Fibroblast of peridontal ligament (primary cell): ENCODE data around the gene PHACTR3.

Experiments used
- DNase-seq: peaks from one replicate; pipeline ENCODE4 v3.0.0-alpha.2; 2010; ENCODE audit errors: extremely low read depth

PHACTR3 gene

GRCh38 chr20:59671661-59672471, 67.5 kb downstream of the PHACTR3 start:
- DNase-seq, result no peak

DNA sequence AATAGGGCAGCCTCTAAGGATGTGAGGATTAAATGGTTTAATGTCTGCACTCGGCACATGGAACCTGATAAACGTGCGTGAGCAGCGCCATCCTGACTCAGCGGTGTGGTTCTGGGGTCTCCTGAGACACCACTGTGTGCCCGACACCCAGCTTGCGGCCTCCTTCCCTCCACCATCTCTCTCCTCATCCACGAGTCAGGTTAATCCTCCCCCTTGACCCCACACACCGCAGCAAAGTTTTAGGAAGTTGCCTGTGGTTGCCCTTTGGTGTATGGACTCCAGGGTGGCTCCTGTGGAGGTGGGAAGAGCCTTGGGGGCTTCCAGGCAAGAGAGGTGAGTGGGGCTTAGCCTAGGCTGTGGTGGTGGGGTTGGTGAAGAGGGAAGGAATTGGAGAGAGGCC, 68.2 kb downstream of the PHACTR3 start:
- DNase-seq, result no peak

DNA sequence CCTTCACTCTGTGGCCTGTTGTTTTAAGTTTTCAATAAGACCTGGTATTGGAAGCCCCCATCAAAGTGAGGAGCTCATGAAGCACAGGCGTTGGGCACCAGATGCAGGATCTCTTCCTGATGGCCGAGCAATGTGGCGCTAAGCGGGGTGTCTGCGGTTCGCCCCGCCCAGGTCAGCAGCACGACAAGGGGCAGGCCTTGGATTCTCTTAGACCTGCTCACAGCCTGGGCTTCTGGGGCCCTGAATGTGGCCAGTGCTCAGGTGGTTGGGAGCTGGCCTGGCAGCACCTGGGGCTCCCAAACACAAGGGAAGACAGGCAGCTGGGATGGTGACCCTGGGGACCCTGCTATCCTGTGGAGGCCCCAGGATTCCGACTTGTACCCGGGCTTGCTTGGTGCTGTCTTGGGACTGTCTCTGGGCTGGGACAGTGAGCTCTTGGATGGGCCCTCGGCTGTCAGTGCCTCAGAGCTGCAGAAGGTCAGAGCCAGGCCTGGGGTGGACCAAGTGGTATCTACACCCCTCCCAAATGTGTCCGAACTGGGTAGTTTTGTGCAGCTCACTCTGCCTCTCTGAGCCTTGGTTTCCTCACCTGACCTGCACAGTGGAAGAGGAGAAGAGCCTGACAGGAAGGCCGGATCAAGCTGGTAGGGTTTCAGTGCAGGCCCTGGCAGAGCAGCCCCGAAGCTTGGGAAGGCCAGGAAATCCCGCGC, 69.1 kb downstream of the PHACTR3 start:
- DNase-seq, result no peak

DNA sequence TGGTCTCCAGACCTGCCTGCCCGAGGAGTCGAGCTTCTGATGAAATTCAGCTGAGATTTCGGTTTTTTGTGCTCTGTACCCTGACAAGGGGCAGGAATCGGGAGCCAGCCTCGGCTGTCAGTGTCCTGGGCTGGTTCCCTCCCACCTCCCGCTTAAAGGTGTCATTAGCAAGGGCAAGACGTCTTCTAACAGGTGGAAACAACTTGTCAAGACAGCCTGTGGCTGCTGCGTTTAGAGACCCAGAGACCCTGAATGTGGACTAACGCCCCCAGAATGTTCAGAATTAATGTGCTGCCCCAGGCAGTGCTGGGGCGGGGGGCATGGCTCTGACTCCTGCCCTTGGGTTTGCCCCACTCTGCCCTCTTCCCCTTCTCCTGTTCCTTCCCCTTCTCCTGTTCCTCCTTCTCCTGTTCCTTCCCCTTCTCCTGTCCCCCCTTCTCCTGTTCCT, 69.7 kb downstream of the PHACTR3 start:
- no peak for DNase-seq

DNA sequence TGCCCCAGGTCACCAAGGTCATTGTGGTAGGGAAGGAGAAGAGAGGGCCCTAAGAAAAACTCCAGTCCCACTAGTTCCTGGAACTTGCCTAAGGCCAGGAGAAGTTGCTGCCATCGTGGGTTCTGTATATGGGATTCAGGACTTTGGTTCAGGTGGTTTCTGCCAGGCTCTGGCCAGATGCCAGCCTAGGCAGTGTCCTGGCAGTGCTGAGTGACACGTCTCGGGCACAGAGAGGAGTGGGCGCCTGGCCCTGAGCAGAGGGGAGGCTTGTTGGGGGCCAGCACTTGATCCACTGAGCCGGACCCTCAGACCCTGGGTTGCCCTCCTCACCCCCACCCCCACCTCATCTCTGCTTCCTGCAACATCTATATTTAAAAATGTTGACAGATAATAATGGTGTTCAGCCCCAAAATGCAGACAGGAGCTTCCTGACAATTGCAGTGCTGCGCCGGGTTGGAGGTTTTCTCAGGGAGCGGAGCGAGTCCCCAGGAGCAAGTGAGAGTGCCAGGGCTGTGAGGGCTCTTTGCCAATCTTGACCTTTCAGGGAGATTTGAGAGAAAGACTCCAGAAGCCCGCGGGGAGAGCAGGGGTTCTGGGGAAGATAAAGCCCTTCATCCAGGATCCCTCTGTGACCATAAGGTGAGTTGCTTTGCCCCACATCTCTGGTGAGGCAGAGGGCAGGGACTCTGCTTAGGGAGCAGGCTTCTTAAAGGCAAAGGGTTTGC, 71.9 kb downstream of the PHACTR3 start:
- no peak for DNase-seq

DNA sequence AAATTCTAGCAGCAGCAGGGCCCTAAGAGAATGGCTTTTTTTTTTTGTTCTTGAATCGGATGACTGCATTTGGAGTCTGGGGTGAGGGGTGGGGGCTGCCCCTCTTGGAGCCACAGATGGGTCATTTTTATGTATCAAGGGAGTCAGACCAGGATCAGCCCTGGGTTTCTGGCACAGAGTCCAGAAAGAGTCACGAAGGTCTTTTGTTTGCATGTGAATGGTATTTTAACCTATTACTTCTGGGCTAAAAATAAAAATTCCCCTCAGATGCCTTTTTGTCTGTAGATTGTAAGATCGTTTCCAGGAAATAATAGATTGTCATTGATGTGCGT, 72.5 kb downstream of the PHACTR3 start:
- DNase-seq, result no peak

GRCh38 chr20:59677586-59677985, 73.2 kb downstream of the PHACTR3 start:
- DNase-seq, result no peak

- no peak for DNase-seq
Measured at GRCh38 chr20:59678288-59678687, 73.9 kb downstream of the PHACTR3 start.

GRCh38 chr20:59678951-59679350, 74.6 kb downstream of the PHACTR3 start:
- no peak for DNase-seq

- no peak for DNase-seq
Measured at GRCh38 chr20:59680148-59680650, 75.9 kb downstream of the PHACTR3 start.

DNA sequence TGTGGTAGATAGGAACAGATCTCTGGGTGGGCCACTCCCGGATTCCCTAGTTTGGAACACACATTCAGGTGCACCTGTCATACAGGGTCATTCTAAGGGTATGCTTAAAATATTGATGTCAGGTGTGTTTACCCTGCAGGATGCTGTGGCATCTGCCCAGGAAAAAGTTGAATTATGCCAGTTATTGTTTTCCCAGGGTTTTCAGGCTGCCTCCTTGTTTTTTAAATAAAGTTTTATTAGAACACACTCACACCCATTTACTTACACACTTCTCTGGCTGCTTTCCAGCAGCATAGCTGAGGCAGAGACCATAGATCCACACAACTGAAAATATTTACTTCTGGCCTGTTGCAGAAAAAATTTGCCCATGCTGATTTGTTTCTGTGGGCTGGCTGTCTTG, 76.5 kb downstream of the PHACTR3 start:
- DNase-seq, result no peak

GRCh38 chr20:59682603-59683002, 78.3 kb downstream of the PHACTR3 start:
- DNase-seq, result no peak

DNA sequence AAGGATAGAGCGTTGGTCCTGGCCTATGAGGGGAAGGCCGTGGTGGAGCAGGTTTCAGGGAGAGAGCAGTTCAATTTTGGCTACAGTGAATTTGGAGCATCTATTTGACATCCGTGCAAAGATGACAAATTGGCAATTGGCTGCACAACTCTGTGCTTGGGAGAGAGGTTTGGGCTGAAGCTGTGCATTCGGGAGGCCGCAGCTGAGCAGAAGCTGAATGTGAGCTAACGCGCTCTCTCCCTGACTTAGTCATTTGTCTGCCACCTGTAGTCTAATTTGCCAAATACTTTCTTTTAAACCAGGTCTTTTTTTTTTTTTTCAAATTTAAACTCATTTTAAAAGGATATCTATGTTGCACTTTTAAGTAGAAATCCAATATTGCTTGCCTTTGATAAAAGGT, 78.8 kb downstream of the PHACTR3 start:
- no peak for DNase-seq

DNA sequence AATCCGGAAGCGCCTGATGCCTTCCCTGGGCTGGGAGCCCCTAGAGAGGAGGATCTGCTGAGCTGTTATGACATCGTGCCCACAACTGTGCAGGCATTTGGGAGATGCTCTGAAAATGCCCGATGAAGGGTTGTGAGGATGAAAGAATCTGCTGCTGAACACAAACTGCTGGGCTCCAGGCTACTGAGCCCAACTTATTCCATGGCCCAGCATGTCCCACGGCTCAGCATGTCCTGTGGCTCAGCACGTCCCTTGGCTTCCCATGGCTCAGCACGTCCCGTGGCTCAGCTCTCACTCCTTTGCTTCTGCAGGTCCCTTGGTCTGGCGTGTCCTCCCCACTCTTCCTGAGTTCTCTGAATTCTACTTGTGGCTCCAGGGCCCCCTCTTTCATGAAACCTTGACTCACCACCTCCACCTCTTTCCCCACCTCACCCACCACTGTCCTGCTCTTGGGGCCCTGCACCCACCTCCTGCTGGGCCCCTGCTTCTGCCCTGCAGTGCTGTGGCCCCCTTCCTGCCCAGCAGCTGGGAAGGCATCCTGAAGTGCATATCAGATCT, 80.4 kb downstream of the PHACTR3 start:
- DNase-seq, result no peak

GRCh38 chr20:59686404-59687346, 82.3 kb downstream of the PHACTR3 start:
- no peak for DNase-seq

DNA sequence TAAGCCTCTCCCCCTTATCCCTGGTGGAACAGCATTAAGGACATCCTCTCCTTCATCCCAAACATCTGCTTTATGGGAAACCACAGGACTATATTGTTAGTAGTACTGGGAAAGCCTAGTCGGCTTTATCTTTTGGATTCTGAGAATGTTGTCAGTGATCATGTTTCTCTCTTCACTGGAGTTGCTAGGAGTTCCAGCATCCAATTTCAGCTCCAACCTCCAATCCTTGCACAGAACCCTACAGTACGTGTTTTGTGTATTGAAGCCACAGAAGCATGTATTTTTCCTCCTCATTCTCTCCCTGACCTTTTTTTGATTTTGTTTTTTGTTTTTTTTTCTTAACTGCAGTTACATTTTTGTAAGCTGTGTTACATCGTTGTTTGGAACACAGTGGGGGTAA, 84.0 kb downstream of the PHACTR3 start:
- no peak for DNase-seq

GRCh38 chr20:59688999-59689398, 84.7 kb downstream of the PHACTR3 start:
- no peak for DNase-seq

DNA sequence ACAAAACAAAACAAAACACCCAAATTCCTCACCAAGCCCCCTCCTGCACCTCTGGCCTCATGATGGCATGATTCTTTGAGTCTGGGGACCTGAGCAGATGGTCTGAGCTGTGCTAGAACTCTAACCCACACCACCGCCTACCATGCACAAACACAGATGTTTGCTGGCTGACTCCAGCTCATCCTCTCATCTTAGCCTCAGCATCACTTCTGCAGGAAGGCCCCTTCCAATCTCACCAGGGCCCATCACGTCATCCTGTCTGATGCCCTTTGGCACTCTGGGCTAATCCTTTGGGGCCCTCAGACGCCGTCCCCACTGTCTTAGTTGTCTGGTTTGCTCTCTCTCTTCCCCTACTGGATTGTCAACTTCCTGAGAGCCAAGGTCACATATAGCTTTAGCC, 85.8 kb downstream of the PHACTR3 start:
- no peak for DNase-seq

GRCh38 chr20:59690976-59691375, 86.6 kb downstream of the PHACTR3 start:
- no peak for DNase-seq

DNA sequence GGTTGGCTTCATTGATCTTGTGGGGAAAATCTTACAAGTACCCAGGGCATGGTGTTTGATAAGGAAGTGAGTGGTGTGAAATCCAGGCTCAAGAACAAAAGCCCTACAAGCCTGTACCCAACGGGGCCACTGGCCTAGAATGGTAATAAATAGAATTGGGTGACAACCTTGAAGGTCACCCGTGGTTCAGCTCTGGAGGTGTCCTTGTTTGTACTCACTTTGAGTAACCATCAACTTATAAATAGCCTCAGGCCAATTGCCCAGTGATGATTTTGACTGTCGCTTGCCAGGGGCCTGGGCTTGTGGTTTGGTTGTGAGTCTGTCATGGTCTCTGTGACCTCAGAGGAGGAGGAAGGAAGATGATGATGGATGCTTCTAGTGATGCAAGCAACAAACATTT, 87.8 kb downstream of the PHACTR3 start:
- no peak for DNase-seq

- DNase-seq, result no peak
Measured at GRCh38 chr20:59693587-59693986, 89.2 kb downstream of the PHACTR3 start.
